H1 (cell line): ENCODE measurements around the gene WDR27. TPM values are rescaled to one million over a fixed set of nuclear protein-coding genes. Genes with fewer than 3 reads are reported as not detected.

ENCODE experiments used
- CTCF ChIA-PET: fragments of 300-600 bp; sonication (Branson Sonifier 250); formaldehyde crosslinking; loops from one replicate; lab custom pipeline; 2021; ENCODE audit not compliant: partially characterized antibody; lab: Charles Lee
- POLR2A ChIA-PET: fragments of 300-600 bp; sonication (Branson Sonifier 250); formaldehyde crosslinking; loops from one replicate; lab custom pipeline; 2021; ENCODE audit warnings: inconsistent platforms; ENCODE audit not compliant: partially characterized antibody; lab: Charles Lee
- DNase-seq, 2 experiments: peaks; one replicate each; pipeline versions ENCODE4 v3.0.0 to v3.0.0-alpha.2; 2010 to 2022; ENCODE audit warnings: low spot score in 2 of 2, low read depth in 1 of 2, mixed read lengths in 1 of 2
- FAIRE-seq: peaks from 2 replicates; lab custom pipeline; 2011; peaks lifted over from hg19 to GRCh38; lab: Jason Lieb, UNC
- H2AFZ ChIP-seq: 2 replicates; pipeline ENCODE4 v1.8.1; 2012; ENCODE audit warnings: low read length, inconsistent platforms
- H2AK5ac ChIP-seq: 2 replicates; pipeline ENCODE4 v1.6.1; 2013; ENCODE audit warnings: low read depth, low read length
- H2BK120ac ChIP-seq: replicated peaks from 2 replicates; pipeline ENCODE3; 2013; ENCODE audit warnings: low read depth, low read length, inconsistent platforms
- H2BK12ac ChIP-seq: 2 replicates; pipeline ENCODE4 v1.6.1; 2013; ENCODE audit warnings: low read depth, low read length
- H2BK15ac ChIP-seq: 2 replicates; pipeline ENCODE4 v1.6.1; 2013; ENCODE audit warnings: low read length
- H2BK20ac ChIP-seq: 2 replicates; pipeline ENCODE4 v1.6.1; 2013; ENCODE audit warnings: low read length
- H2BK5ac ChIP-seq: 2 replicates; pipeline ENCODE4 v1.6.1; 2013; ENCODE audit warnings: low read depth, low read length
- H3K14ac ChIP-seq: 2 replicates; pipeline ENCODE4 v1.6.1; 2013; ENCODE audit warnings: inconsistent platforms; ENCODE audit not compliant: insufficient read length
- H3K18ac ChIP-seq: 2 replicates; pipeline ENCODE4 v1.6.1; 2013; ENCODE audit warnings: low read length; ENCODE audit errors: extremely low read depth
- H3K23ac ChIP-seq: 2 replicates; pipeline ENCODE4 v1.6.1; 2013; ENCODE audit warnings: inconsistent platforms; ENCODE audit not compliant: insufficient read length
- H3K23me2 ChIP-seq: 2 replicates; pipeline ENCODE4 v1.6.1; 2013; ENCODE audit warnings: low read depth, low read length
- H3K27ac ChIP-seq: 2 replicates; pipeline ENCODE4 v1.6.1; 2011; ENCODE audit warnings: low read depth, low read length, inconsistent platforms
- H3K27me3 ChIP-seq, 4 experiments: replicated peaks in 1 of 4; 1 replicate in 1 of 4; 2 replicates in 3 of 4; pipeline versions ENCODE4 v1.6.1 to v1.8.1; 2011 to 2013; ENCODE audit warnings: low read length in 3 of 4, mild to moderate bottlenecking in 3 of 4, inconsistent platforms in 2 of 4, mixed read lengths in 2 of 4, moderate library complexity in 1 of 4; ENCODE audit not compliant: control insufficient read depth in 3 of 4, insufficient read depth in 3 of 4; ENCODE audit errors: extremely low read depth in 1 of 4
- H3K36me3 ChIP-seq, 4 experiments: 2 replicates each; pipeline versions ENCODE4 v1.6.1 to v1.8.1; 2011 to 2013; ENCODE audit warnings: mild to moderate bottlenecking in 4 of 4, low read length in 3 of 4, moderate library complexity in 2 of 4, control low read depth in 1 of 4, inconsistent platforms in 1 of 4; ENCODE audit not compliant: insufficient read depth in 4 of 4, control insufficient read depth in 2 of 4
- H3K4ac ChIP-seq: replicated peaks from 2 replicates; pipeline ENCODE3; 2013; ENCODE audit warnings: low read length, low read depth, mixed read lengths, inconsistent platforms; ENCODE audit not compliant: insufficient read length
- H3K4me1 ChIP-seq, 4 experiments: replicated peaks in 1 of 4; 1 replicate in 1 of 4; 2 replicates in 3 of 4; pipeline versions ENCODE4 v1.6.1 to v1.8.1; 2011 to 2013; ENCODE audit warnings: low read length in 3 of 4, inconsistent platforms in 2 of 4, mixed read lengths in 1 of 4; ENCODE audit not compliant: insufficient read depth in 4 of 4, control insufficient read depth in 3 of 4
- H3K4me2 ChIP-seq, 2 experiments: 2 replicates each; pipeline versions ENCODE4 v1.6.1 to v1.8.1; 2011 to 2013; ENCODE audit warnings: low read depth in 2 of 2, low read length in 2 of 2, control low read depth in 1 of 2, inconsistent platforms in 1 of 2, mild to moderate bottlenecking in 1 of 2; ENCODE audit not compliant: insufficient read depth in 1 of 2
- H3K4me3 ChIP-seq, 4 experiments: fragments of 200-600, 300-600 bp in 1 of 4; sonication (generic), shearing (Covaris generic), sonication (Bioruptor Twin) in 1 of 4; 2 replicates each; pipeline versions ENCODE4 v1.5.1 to v1.8.1; 2011 to 2016; ENCODE audit warnings: low read length in 4 of 4, low read depth in 3 of 4, control low read depth in 2 of 4, inconsistent platforms in 2 of 4, mild to moderate bottlenecking in 2 of 4, mixed read lengths in 1 of 4, moderate library complexity in 1 of 4; ENCODE audit not compliant: insufficient read depth in 2 of 4; ENCODE audit errors: extremely low read depth in 1 of 4
- H3K56ac ChIP-seq: replicated peaks from 2 replicates; pipeline ENCODE3; 2013; ENCODE audit warnings: low read depth, mild to moderate bottlenecking, mixed read lengths, low read length, inconsistent platforms; ENCODE audit not compliant: insufficient read length
- H3K79me1 ChIP-seq: 2 replicates; pipeline ENCODE4 v1.6.1; 2013; ENCODE audit warnings: low read depth, low read length, control low read depth
- H3K79me2 ChIP-seq, 2 experiments: 2 replicates each; pipeline versions ENCODE4 v1.6.1 to v1.8.1; 2012 to 2013; ENCODE audit warnings: low read length in 2 of 2, mild to moderate bottlenecking in 2 of 2, inconsistent platforms in 1 of 2; ENCODE audit not compliant: insufficient read depth in 2 of 2, control insufficient read depth in 1 of 2
- H3K9ac ChIP-seq, 4 experiments: replicated peaks in 1 of 4; 1 replicate in 1 of 4; 2 replicates in 3 of 4; pipeline versions ENCODE4 v1.6.1 to v1.8.1; 2011 to 2013; ENCODE audit warnings: low read depth in 3 of 4, low read length in 3 of 4, control low read depth in 2 of 4, mild to moderate bottlenecking in 2 of 4, moderate library complexity in 2 of 4, inconsistent platforms in 1 of 4; ENCODE audit errors: extremely low read depth in 1 of 4
- H3K9me3 ChIP-seq, 2 experiments: 2 replicates each; pipeline versions ENCODE4 v1.6.1 to v1.8.1; 2012 to 2013; ENCODE audit warnings: mild to moderate bottlenecking in 2 of 2, moderate library complexity in 2 of 2, control low read depth in 1 of 2, inconsistent platforms in 1 of 2, low read depth in 1 of 2, low read length in 1 of 2, mixed read lengths in 1 of 2; ENCODE audit not compliant: insufficient read depth in 2 of 2
- H4K20me1 ChIP-seq, 2 experiments: replicated peaks in 1 of 2; 2 replicates each; pipeline versions ENCODE3 to v1.8.1; 2011 to 2013; ENCODE audit warnings: inconsistent platforms in 2 of 2, low read length in 2 of 2, mild to moderate bottlenecking in 1 of 2; ENCODE audit not compliant: insufficient read depth in 2 of 2, control insufficient read depth in 1 of 2
- H4K5ac ChIP-seq: 2 replicates; pipeline ENCODE4 v1.6.1; 2013; ENCODE audit warnings: low read length, low read depth, mixed read lengths, inconsistent platforms; ENCODE audit not compliant: insufficient read length
- H4K8ac ChIP-seq: 2 replicates; pipeline ENCODE4 v1.8.0; 2013; ENCODE audit warnings: mild to moderate bottlenecking, moderate library complexity, low read length, inconsistent platforms; ENCODE audit not compliant: insufficient read depth; ENCODE audit errors: extremely low read depth
- H4K91ac ChIP-seq: replicated peaks from 2 replicates; pipeline ENCODE3; 2013; ENCODE audit warnings: low read length, mixed read lengths, inconsistent platforms; ENCODE audit not compliant: insufficient read length
- BCL11A ChIP-seq, 2 experiments: IDR thresholded peaks; one replicate each; pipeline ENCODE4 v1.6.1; 2011; ENCODE audit warnings: low read depth in 2 of 2, low read length in 2 of 2, mild to moderate bottlenecking in 2 of 2
- GABPA ChIP-seq: IDR thresholded peaks from 2 replicates; pipeline ENCODE4 v1.6.1; 2011; ENCODE audit warnings: mild to moderate bottlenecking, low read length, moderate library complexity, borderline replicate concordance; ENCODE audit not compliant: insufficient read depth
- HDAC6 ChIP-seq: IDR thresholded peaks from one replicate; pipeline ENCODE4 v1.7.1; 2012; ENCODE audit warnings: low read depth, mild to moderate bottlenecking, inconsistent platforms, low read length, moderate library complexity
- NRF1 ChIP-seq: IDR thresholded peaks from 2 replicates; pipeline ENCODE4 v1.6.1; 2011; ENCODE audit warnings: mild to moderate bottlenecking, low read depth, low read length, improper control_type of control experiment
- PHF8 ChIP-seq: fragments of 200-600 bp; sonication (generic); conservative IDR thresholded peaks from 2 replicates; pipeline ENCODE4 v1.7.1; 2012; ENCODE audit warnings: low read depth, mild to moderate bottlenecking, inconsistent platforms, low read length, moderate library complexity
- SP1 ChIP-seq: IDR thresholded peaks from 2 replicates; pipeline ENCODE4 v1.6.1; 2011; ENCODE audit warnings: low read depth, low read length
- SP2 ChIP-seq: IDR thresholded peaks from 2 replicates; pipeline ENCODE4 v1.6.1; 2012; ENCODE audit warnings: mild to moderate bottlenecking, low read length, inconsistent platforms
- TCF12 ChIP-seq: IDR thresholded peaks from 2 replicates; pipeline ENCODE4 v1.6.1; 2011; ENCODE audit warnings: low read depth, mild to moderate bottlenecking, low read length
- WGBS, 2 experiments: shearing (Covaris generic) in 1 of 2; methylation state at CpG; one replicate each; pipeline versions ENCODE4 v1.1.6 to v1.1.7; 2013 to 2015; ENCODE audit warnings: low lambda C conversion rate in 2 of 2, mixed read lengths in 2 of 2, inconsistent platforms in 1 of 2, low coverage in 1 of 2, missing lambda C conversion rate in 1 of 2; ENCODE audit not compliant: insufficient replicate concordance in 2 of 2, insufficient coverage in 1 of 2, insufficient read length in 1 of 2; ENCODE audit errors: extremely low coverage in 1 of 2, missing lambda C conversion rate in 1 of 2; 5-methylcytosine and 5-hydroxymethylcytosine counted together
- polyA plus RNA-seq, 7 experiments: library from polyadenylated mRNA; depleted of rRNA in 3 of 7; stranded (reverse) in 5 of 7; unstranded in 2 of 7; fragments of >200 nt in 5 of 7; fragments of 200-250 nt in 2 of 7; gene quantifications; 1 replicate in 5 of 7; 2 replicates in 1 of 7; 4 replicates in 1 of 7; pipeline versions ENCODE4 v1.2.1 to v1.2.3, GENCODE V29; 2011 to 2013; ENCODE audit warnings: missing spikeins in 2 of 7, mixed read lengths in 2 of 7
- total RNA-seq: library from RNA; stranded (reverse); fragmentation: NEBNext Ultra II Directional; extraction: Animal tissue kit (Norgen Biotek cat#: 25700); gene quantifications from 2 replicates; pipeline ENCODE4 v1.2.1, GENCODE V29; 2021
- TF ChIP-seq, protein P1 (sequence below): IDR thresholded peaks from 2 replicates; pipeline ENCODE4 v1.6.1; 2012; ENCODE audit warnings: inconsistent platforms
- TF ChIP-seq, protein P2 (sequence below), 3 experiments: IDR thresholded peaks; 1 replicate in 2 of 3; 2 replicates in 1 of 3; pipeline versions ENCODE4 v1.5.1 to v1.6.1; 2011; ENCODE audit warnings: low read length in 3 of 3, mild to moderate bottlenecking in 3 of 3, inconsistent platforms in 2 of 3, low read depth in 1 of 3, moderate library complexity in 1 of 3; ENCODE audit not compliant: insufficient read depth in 1 of 3; ENCODE audit errors: control extremely low read depth in 1 of 3

The WDR27 gene
- total and polyA plus RNA-seq, 2 of the 8 experiments (the other 6 are each of a cell fraction or from before 2014, with no cell fraction given): 53.6 to 68.6 TPM

DNA sequence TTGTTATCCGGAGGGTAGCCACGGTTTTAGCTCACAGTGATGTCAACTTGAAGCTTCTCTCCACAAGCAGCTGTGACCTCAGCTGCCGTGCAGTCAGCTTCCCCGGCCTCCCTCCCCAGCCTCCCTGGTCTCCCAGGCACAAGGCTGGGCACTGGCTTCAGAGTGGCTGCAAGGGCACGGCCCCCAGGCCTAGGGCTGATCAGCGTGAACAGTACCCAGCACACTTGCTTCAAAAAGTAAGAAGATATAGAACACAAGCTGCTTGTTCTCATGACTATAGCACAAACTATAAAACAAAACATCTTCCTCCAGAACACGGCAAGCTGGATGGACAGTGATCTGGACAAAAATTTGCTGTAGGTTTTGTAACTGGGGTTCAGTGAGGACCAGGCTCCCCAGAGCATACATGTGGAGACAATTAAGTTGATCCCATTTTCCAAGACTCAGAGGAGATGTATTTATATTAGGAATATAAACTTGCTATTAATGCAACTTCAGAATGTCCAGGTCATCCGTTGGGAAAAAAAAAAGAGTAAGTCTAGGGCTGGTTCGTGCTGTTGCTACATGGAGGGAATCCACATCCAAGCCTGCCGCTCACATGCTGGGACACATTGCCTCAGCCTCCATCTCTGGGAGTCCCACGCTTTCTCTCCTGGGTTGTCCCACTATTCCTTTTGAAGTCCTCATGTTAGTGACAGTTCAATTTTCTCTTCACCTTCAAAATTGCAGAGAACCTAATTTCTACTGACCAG is 248.8 kb downstream of the WDR27 start:
- no peak overlapping the region for H3K27ac ChIP-seq
- H4K5ac ChIP-seq: no peak overlapping the region
- ChIA-PET POLR2A (no interaction called here), CTCF (interaction anchor here (2.8 kb wide), 1 partner anchor 8 kb away, joined by 15 read pairs; no protein-coding TSS in a partner anchor)
- H3K4ac ChIP-seq: no peak overlapping the region
- H3K56ac ChIP-seq: no peak overlapping the region
- H3K14ac ChIP-seq: no peak overlapping the region
- no peak overlapping the region for H3K9ac ChIP-seq
- H2AK5ac ChIP-seq: no peak overlapping the region
- no peak overlapping the region for H2BK5ac ChIP-seq
- DNase-seq: no peak
- H3K18ac ChIP-seq: no peak overlapping the region
- H3K36me3 ChIP-seq: no peaks in the 10 kb centered on the region
- no peak for FAIRE-seq
- H2BK15ac ChIP-seq: no peak overlapping the region
- H3K9me3 ChIP-seq: peaks cover 0 to 4% of the 10 kb centered on the region in 2 experiments; a peak in 1 of 4 replicates
- H2BK120ac ChIP-seq: no peak overlapping the region
- no peaks in the 10 kb centered on the region for H4K20me1 ChIP-seq
- no peaks in the 10 kb centered on the region for H3K27me3 ChIP-seq
- no peak overlapping the region for H3K23ac ChIP-seq
- H4K91ac ChIP-seq: no peak overlapping the region
- 91% methylated on average over 10 of the region's 11 CpGs; no CpG with 5 or more reads in 1 of the 2 experiments for WGBS, 2 experiments
- no peaks in the 10 kb centered on the region; a peak in 1 of 7 replicates for H3K4me1 ChIP-seq
- no peak overlapping the region for H2BK12ac ChIP-seq
- H3K23me2 ChIP-seq: no peaks in the 10 kb centered on the region
- no peak overlapping the region for H3K4me3 ChIP-seq
- H3K79me2 ChIP-seq: no peaks in the 10 kb centered on the region
- no peak overlapping the region for H2BK20ac ChIP-seq
- H3K4me2 ChIP-seq: no peak overlapping the region
- H3K79me1 ChIP-seq: no peaks in the 10 kb centered on the region
- H2AFZ ChIP-seq: no peak overlapping the region
- H4K8ac ChIP-seq: no peak overlapping the region
- no peak for TF ChIP-seq GABPA
- TF ChIP-seq PHF8: no peak
- TF ChIP-seq SP1: no peak
- TF ChIP-seq HDAC6: no peak
- no peak for TF ChIP-seq NRF1
- TF ChIP-seq BCL11A (IDR thresholded peaks at IDR 0.05; ENCODE audit: low read depth in 2 of 2, low read length in 2 of 2): no peak
- TF ChIP-seq, protein P1, sequence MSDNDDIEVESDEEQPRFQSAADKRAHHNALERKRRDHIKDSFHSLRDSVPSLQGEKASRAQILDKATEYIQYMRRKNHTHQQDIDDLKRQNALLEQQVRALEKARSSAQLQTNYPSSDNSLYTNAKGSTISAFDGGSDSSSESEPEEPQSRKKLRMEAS: no peak
- no peak for TF ChIP-seq SP2
- TF ChIP-seq, protein P2, sequence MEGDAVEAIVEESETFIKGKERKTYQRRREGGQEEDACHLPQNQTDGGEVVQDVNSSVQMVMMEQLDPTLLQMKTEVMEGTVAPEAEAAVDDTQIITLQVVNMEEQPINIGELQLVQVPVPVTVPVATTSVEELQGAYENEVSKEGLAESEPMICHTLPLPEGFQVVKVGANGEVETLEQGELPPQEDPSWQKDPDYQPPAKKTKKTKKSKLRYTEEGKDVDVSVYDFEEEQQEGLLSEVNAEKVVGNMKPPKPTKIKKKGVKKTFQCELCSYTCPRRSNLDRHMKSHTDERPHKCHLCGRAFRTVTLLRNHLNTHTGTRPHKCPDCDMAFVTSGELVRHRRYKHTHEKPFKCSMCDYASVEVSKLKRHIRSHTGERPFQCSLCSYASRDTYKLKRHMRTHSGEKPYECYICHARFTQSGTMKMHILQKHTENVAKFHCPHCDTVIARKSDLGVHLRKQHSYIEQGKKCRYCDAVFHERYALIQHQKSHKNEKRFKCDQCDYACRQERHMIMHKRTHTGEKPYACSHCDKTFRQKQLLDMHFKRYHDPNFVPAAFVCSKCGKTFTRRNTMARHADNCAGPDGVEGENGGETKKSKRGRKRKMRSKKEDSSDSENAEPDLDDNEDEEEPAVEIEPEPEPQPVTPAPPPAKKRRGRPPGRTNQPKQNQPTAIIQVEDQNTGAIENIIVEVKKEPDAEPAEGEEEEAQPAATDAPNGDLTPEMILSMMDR (IDR thresholded peaks at IDR 0.05; ENCODE audit: control extremely low read depth in 1 of 3, insufficient read depth in 1 of 3, low read depth in 1 of 3, low read length in 3 of 3): no peak
- no peak for TF ChIP-seq TCF12
